ENCODE data around the gene WDR11.

Gene WDR11

DNA sequence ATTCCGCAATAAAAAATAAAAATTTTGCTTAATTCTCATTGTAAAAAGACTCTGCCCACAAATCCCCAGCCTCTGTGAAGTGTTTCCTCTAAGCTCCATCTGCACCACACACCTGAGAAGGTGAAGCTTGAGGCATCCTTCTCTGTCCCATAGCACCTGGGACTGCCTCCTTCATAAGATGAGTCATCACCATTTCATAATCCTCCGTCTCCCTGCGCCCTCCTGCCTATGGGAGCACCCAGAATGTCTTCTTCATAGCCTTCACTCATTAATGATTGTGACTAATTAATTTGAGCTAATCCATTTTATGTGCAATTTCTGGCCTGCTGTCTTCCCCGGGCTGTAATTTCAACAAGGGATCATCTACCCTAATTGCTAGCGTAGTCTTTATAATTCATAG is 90.3 kb downstream of the WDR11 start:
- H3K4me3 ChIP-seq (ENCODE audit: low read depth, low read length), result no peak overlapping the region
- DNase-seq (ENCODE audit: low read depth, low spot score), result no peak
- TF ChIP-seq, protein P1, sequence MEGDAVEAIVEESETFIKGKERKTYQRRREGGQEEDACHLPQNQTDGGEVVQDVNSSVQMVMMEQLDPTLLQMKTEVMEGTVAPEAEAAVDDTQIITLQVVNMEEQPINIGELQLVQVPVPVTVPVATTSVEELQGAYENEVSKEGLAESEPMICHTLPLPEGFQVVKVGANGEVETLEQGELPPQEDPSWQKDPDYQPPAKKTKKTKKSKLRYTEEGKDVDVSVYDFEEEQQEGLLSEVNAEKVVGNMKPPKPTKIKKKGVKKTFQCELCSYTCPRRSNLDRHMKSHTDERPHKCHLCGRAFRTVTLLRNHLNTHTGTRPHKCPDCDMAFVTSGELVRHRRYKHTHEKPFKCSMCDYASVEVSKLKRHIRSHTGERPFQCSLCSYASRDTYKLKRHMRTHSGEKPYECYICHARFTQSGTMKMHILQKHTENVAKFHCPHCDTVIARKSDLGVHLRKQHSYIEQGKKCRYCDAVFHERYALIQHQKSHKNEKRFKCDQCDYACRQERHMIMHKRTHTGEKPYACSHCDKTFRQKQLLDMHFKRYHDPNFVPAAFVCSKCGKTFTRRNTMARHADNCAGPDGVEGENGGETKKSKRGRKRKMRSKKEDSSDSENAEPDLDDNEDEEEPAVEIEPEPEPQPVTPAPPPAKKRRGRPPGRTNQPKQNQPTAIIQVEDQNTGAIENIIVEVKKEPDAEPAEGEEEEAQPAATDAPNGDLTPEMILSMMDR (IDR thresholded peaks at IDR 0.05; ENCODE audit: low read depth, low read length), result no peak
- in situ Hi-C loops (cut with HindIII; ENCODE audit: low sequenced_read_pairs), result no loop called here

DNA sequence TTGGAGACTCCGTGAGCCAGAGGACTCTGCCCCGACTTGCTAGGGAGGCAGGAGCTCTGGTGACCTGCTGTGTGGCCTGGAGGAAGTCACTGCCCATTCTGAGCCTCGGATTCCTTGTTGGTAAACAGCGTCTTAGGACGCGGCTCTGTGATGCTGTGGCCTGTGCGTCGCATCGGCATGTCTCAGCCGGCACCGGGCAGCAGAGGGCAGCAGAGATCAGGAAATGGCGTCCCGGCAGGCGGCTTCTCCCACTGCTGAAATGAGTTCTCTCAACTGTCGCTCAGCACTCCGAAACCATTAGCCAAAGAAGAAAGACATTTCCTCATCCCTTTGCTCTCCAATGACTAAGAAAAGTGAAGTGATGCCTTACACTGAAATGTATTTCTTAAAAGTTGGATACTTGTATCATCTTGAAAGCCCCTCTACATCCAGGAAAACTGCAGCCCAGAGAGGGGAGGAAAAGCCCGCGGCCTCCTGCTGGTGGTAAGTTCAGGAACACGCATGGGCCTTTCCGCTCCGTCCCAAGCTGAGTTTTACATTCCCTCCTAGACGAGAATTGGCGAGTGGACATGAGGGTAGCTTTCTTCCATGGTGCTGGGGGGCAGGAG is 91.7 kb downstream of the WDR11 start:
- no peak overlapping the region for H3K4me3 ChIP-seq (ENCODE audit: low read depth, low read length)
- in situ Hi-C loops (cut with HindIII; ENCODE audit: low sequenced_read_pairs), result no loop called here
- DNase-seq (ENCODE audit: low read depth, low spot score), result peak; percentile 71
- TF ChIP-seq, protein P1 (IDR thresholded peaks at IDR 0.05; ENCODE audit: low read depth, low read length), result peak; percentile 89

DNA sequence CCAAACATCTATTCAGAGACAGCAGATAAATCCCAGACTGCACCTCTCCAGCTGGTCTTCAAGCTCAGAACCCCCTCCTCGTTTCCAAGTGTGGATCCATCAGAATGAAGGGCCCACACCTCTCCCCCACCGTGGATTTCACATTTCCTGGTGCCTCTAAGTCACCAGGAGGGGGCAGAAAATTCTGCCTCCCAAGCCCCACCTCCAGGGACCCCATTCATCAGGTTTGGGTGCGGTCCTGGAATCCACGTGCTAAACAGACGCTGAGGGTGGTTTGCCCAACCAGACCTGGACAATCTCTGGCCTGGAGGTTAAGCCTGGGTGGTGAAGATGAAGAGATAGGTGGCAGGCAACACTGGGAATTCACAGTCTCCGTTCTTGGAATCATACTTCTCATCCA is 92.4 kb downstream of the WDR11 start:
- no peak overlapping the region for H3K4me3 ChIP-seq (ENCODE audit: low read depth, low read length)
- DNase-seq (ENCODE audit: low read depth, low spot score), result no peak
- in situ Hi-C loops (cut with HindIII; ENCODE audit: low sequenced_read_pairs), result no loop called here
- TF ChIP-seq, protein P1 (IDR thresholded peaks at IDR 0.05; ENCODE audit: low read depth, low read length), result no peak

DNA sequence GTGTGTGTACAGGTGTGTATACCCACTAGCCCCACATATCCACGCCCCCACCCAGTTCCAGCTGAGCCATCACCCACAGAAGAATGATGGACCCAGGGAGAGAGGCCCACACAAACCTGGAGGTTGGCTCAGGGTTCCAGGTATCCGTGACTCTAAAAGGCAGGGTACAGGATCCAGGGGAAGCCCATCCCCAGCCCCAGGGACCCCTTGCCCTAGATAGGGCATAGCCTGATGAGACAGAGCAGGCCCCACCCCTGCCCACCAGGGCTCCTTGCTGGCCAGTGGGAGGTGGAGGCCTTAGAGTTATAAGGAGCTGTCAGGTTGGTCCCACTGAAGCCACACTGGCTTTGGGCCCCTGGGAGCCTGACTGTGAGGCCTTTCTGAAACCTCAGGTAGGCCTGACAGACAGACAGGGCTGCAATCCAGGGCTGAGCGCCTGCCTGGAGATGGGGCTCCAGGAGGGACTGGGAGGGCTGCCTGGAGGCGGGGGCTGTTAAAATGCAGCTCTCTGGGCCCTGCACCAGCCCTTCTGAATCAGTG is 93.5 kb downstream of the WDR11 start:
- TF ChIP-seq, protein P1 (IDR thresholded peaks at IDR 0.05; ENCODE audit: low read depth, low read length), result no peak
- DNase-seq (ENCODE audit: low read depth, low spot score), result no peak
- H3K4me3 ChIP-seq (ENCODE audit: low read depth, low read length), result no peak overlapping the region
- in situ Hi-C loops (cut with HindIII; ENCODE audit: low sequenced_read_pairs), result no loop called here

DNA sequence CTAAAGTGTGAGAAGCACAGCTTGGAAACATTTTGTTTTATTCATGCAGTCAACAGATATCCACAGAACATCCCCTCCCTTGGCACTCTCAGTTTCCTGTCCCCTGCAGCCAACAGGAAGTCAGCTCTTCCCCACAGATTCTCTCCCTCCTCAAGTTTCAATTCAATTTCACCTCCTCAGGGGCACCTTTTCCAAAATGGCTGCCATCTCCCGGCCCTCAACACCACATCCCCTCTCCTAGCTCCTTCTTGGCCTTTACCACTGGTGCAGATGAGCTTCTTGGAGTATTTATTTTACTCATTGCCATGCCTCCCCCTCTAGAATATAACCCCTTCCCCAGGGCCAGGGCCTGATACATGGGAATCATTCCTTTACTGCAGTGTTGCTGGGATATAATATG is 94.0 kb downstream of the WDR11 start:
- DNase-seq (ENCODE audit: low read depth, low spot score), result no peak
- no peak overlapping the region for H3K4me3 ChIP-seq (ENCODE audit: low read depth, low read length)
- TF ChIP-seq, protein P1 (IDR thresholded peaks at IDR 0.05; ENCODE audit: low read depth, low read length), result no peak
- in situ Hi-C loops (cut with HindIII; ENCODE audit: low sequenced_read_pairs), result no loop called here

DNA sequence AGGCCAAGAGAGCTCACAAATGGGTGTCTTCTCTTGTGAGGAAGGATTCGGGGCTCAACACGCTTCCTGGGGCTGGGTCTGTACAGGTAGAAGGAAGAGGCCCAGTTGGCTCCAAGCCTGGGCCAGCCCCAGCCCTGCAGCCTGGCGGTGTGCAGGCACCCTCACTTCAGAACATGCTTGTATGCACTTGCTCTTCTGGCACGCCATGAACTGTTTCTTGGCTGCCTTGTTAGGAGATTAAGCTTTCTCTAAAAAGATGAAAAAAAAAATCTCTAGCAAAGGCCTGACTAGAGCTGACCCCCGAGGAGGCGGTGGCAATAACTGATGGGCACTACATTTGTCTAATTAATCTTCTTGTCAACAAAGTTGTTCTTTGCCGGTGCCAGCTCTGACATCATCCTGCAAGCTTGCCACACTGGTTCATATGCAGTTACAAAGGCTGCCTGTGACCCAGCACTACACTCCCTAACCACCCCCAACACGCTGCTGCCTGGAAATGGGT is 94.7 kb downstream of the WDR11 start:
- H3K4me3 ChIP-seq (ENCODE audit: low read depth, low read length), result no peak overlapping the region
- DNase-seq (ENCODE audit: low read depth, low spot score), result no peak
- TF ChIP-seq, protein P1 (IDR thresholded peaks at IDR 0.05; ENCODE audit: low read depth, low read length), result no peak
- in situ Hi-C loops (cut with HindIII; ENCODE audit: low sequenced_read_pairs), result no loop called here

All from astrocyte of the spinal cord (primary cell).